K562 (cell line): ENCODE data around the gene PPP1R9A. TPM values are rescaled to one million over a fixed set of nuclear protein-coding genes. Genes with fewer than 3 reads are reported as not detected.

Source experiments
- polyA plus RNA-seq, 8 experiments: library from polyadenylated mRNA; depleted of rRNA in 4 of 8; stranded (reverse) in 5 of 8; unstranded in 3 of 8; fragments of >200 nt; fragmentation: Nextera tagmentation in 2 of 8; fragmentation: Illumina TruSeq in 1 of 8; extraction: Ambion mirVana in 2 of 8; extraction: Trizol in 1 of 8; gene quantifications; 2 replicates each; pipeline versions ENCODE4 v1.2.1 to v1.2.3, GENCODE V29; 2011 to 2014; ENCODE audit warnings: inconsistent platforms in 1 of 8, missing spikeins in 1 of 8
- total RNA-seq, 7 experiments: library from RNA; depleted of rRNA in 6 of 7; stranded (reverse); fragments of >200 nt in 6 of 7; fragmentation: Illumina TruSeq in 2 of 7; extraction: Trizol in 2 of 7; gene quantifications; 2 replicates each; pipeline versions ENCODE4 v1.2.1 to v1.2.3, GENCODE V29; 2011 to 2021; ENCODE audit warnings: low replicate concordance in 1 of 7
- TF ChIP-seq, protein P1 (sequence below), 2 experiments: fragments of 450-650 bp; formaldehyde crosslinking in 1 of 2; IDR thresholded peaks; 2 replicates each; pipeline versions ENCODE4 v1.4.0 to v1.6.1; 2014 to 2020; ENCODE audit warnings: mild to moderate bottlenecking in 2 of 2, borderline replicate concordance in 1 of 2, low read depth in 1 of 2
- TF ChIP-seq, protein P2 (sequence below): fragments of 450-650 bp; formaldehyde crosslinking; IDR thresholded peaks from 2 replicates; pipeline ENCODE4 v1.4.0; 2022; ENCODE audit warnings: mild to moderate bottlenecking, moderate library complexity

PPP1R9A gene
- total and polyA plus RNA-seq, 9 of the 15 experiments (the other 6 are each of a cell fraction or from before 2014, with no cell fraction given): 0.24 TPM; not detected in 8

DNA sequence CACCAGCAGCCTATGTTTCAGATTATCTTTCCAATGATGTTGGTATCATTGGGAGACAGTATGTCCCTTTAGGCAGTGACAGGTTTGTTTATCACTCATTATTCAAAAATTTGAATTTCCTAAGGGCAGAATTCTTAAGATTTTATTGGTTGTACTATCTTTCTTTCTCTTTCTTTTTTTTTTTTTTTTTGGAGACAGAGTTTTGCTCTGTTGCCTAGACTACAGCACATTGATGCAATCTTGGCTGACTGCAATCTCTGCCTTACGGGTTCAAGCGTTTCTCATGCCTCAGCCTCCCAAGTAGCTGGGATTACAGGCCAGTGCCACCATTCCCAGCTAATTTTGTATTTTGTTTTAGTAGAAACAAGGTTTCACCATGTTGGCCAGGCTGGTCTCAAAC lies 305.8 kb downstream of the PPP1R9A start (continued):
- TF ChIP-seq, protein P1, sequence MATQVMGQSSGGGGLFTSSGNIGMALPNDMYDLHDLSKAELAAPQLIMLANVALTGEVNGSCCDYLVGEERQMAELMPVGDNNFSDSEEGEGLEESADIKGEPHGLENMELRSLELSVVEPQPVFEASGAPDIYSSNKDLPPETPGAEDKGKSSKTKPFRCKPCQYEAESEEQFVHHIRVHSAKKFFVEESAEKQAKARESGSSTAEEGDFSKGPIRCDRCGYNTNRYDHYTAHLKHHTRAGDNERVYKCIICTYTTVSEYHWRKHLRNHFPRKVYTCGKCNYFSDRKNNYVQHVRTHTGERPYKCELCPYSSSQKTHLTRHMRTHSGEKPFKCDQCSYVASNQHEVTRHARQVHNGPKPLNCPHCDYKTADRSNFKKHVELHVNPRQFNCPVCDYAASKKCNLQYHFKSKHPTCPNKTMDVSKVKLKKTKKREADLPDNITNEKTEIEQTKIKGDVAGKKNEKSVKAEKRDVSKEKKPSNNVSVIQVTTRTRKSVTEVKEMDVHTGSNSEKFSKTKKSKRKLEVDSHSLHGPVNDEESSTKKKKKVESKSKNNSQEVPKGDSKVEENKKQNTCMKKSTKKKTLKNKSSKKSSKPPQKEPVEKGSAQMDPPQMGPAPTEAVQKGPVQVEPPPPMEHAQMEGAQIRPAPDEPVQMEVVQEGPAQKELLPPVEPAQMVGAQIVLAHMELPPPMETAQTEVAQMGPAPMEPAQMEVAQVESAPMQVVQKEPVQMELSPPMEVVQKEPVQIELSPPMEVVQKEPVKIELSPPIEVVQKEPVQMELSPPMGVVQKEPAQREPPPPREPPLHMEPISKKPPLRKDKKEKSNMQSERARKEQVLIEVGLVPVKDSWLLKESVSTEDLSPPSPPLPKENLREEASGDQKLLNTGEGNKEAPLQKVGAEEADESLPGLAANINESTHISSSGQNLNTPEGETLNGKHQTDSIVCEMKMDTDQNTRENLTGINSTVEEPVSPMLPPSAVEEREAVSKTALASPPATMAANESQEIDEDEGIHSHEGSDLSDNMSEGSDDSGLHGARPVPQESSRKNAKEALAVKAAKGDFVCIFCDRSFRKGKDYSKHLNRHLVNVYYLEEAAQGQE (IDR thresholded peaks at IDR 0.05; ENCODE audit: borderline replicate concordance): no peak
- TF ChIP-seq, protein P1 (CRISPR knock-in tag; IDR thresholded peaks at IDR 0.05; ENCODE audit: low read depth): no peak
- TF ChIP-seq, protein P2, sequence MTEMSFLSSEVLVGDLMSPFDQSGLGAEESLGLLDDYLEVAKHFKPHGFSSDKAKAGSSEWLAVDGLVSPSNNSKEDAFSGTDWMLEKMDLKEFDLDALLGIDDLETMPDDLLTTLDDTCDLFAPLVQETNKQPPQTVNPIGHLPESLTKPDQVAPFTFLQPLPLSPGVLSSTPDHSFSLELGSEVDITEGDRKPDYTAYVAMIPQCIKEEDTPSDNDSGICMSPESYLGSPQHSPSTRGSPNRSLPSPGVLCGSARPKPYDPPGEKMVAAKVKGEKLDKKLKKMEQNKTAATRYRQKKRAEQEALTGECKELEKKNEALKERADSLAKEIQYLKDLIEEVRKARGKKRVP (CRISPR knock-in tag): no peak
